GM10847 (cell line): ENCODE measurements around the gene SNRPA.
A peak's percentile ranks its signal among the peaks of the same experiment; 100 is the strongest.

Experiments
- POLR2A ChIP-seq: IDR thresholded peaks from 2 replicates; pipeline ENCODE4 v1.6.1; 2011; ENCODE audit not compliant: insufficient read length; ENCODE audit errors: extremely low read depth

The SNRPA gene

GRCh38 chr19:40750874-40751537 lies at the start of gene SNRPA:
Gene SNRPA (plus strand): TSS chr19:40751203. CDS start chr19:40751409, 206 bp downstream.
- peak; percentile 58 for TF ChIP-seq POLR2A

GRCh38 chr19:40701758-40702157 lies 49.2 kb upstream of the SNRPA start:
- no peak for TF ChIP-seq POLR2A

GRCh38 chr19:40702337-40703012 lies 48.5 kb upstream of the SNRPA start:
- no peak for TF ChIP-seq POLR2A

GRCh38 chr19:40703029-40703755 lies 47.8 kb upstream of the SNRPA start:
- TF ChIP-seq POLR2A = no peak

GRCh38 chr19:40704491-40705361 lies 46.3 kb upstream of the SNRPA start:
- no peak for TF ChIP-seq POLR2A

DNA sequence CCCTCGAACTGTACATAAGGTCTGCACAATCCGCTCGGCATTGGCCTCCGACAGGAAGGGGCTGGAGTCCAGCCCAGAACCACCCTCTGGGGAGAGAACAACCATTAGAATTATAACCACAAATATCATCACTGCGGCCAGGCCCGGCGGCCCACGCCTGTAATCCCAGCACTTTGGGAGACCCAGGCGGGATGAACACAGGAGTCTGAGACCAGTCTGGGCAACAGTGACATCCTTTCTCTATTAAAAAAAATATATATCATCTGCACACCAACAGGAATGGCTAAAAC lies 45.7 kb upstream of the SNRPA start:
- no peak for TF ChIP-seq POLR2A

DNA sequence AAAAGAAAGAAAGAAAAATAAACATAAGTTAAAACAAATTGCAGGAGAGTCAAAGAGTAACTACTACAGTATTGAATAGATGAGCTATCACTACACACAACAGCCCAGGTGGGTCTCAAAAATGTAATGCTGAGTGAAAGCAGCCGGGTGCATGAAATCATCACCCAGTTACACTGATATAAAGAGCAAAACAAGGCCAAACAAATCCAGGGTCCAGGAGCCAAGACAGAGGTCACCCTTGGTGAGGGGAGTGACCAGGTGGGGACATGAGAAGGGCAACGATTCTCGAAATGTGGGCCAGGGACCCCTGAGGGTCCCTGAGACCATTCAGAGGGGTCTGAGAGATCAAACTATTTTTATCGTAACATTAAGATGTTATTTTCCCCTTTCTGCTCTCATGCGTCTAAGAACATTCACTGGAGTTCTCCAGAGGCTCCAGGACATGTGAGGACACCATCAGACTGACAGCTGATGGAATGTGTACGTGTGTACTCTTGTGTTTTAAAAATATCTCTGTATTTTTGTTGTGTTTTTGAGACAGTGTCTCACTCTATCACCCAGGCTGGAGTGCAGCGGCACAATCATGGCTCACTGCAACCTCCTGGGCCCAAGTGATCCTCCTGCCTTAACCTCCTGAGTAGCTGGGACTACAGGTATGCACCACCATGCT lies 44.9 kb upstream of the SNRPA start:
- TF ChIP-seq POLR2A = no peak

- no peak for TF ChIP-seq POLR2A
Observed at GRCh38 chr19:40707615-40708014, 43.4 kb upstream of the SNRPA start.

- TF ChIP-seq POLR2A = no peak
Observed at GRCh38 chr19:40709817-40710216, 41.2 kb upstream of the SNRPA start.

DNA sequence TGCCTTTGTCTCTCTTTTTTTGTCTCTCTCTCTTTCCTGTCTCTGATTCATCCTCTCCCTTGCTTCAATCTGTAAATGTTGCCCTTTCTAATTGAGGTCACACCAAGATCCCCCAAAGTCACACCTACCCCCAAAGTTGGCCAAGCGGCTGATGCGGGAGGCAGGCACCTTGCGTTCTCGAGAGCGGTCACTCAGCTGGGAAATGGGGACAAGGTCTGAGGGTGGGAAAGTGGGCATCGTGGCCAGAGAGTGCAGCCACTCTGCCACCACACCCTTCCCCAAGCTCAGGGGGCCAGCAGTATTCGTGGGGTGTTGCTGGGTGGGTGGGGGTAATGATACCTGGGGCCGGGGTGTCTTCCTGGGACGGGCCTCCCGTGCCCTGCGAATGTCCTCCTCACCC lies 37.1 kb upstream of the SNRPA start:
- TF ChIP-seq POLR2A = no peak

- no peak for TF ChIP-seq POLR2A
Observed at GRCh38 chr19:40714441-40715299, 36.3 kb upstream of the SNRPA start.

- no peak for TF ChIP-seq POLR2A
Observed at GRCh38 chr19:40716031-40716481, 34.9 kb upstream of the SNRPA start.

- TF ChIP-seq POLR2A = peak; percentile 39
Observed at GRCh38 chr19:40716482-40717324, 34.3 kb upstream of the SNRPA start, which contains the start of the genes COQ8B and ITPKC. Gene COQ8B (minus strand): TSS chr19:40716886. CDS start chr19:40714632, 2,254 bp downstream. Gene ITPKC (plus strand): TSS chr19:40717112. CDS start chr19:40717136, 24 bp downstream.
